Upper lobe of left lung (tissue), 6 donors: ENCODE results near the gene RYR3. TPM values are rescaled to one million over a fixed set of nuclear protein-coding genes. Genes with fewer than 3 reads are reported as not detected.

Source experiments
- ATAC-seq, 2 donors: fragments of 200-7000 bp; cut with Tn5 transposase; one replicate each; pipeline ENCODE4 v1.9.1; 2022; ENCODE audit warnings: mild to moderate bottlenecking in 2 of 2, moderate library complexity in 2 of 2; ENCODE audit not compliant: low FRiP score in 2 of 2
- DNase-seq, 2 donors: peaks; one replicate each; pipeline ENCODE4 v3.0.0-alpha.2; 2019 to 2020
- H3K27ac ChIP-seq, 4 donors: fragments of 200-600 bp; sonication (generic); one replicate each; pipeline ENCODE4 v1.5.1; 2016 to 2019
- H3K27me3 ChIP-seq, 4 donors: fragments of 200-600 bp; sonication (generic); one replicate each; pipeline ENCODE4 v1.5.1; 2017 to 2019
- H3K36me3 ChIP-seq, 4 donors: fragments of 200-600 bp; sonication (generic); one replicate each; pipeline ENCODE4 v1.5.1; 2016 to 2019
- H3K4me1 ChIP-seq, 4 donors: fragments of 200-600 bp; sonication (generic); one replicate each; pipeline ENCODE4 v1.5.1; 2018 to 2019
- H3K4me3 ChIP-seq, 4 donors: fragments of 200-600 bp; sonication (generic); one replicate each; pipeline ENCODE4 v1.5.1; 2017 to 2019; ENCODE audit warnings: mild to moderate bottlenecking in 2 of 4, moderate library complexity in 1 of 4
- H3K9me3 ChIP-seq, 4 donors: fragments of 200-600 bp; sonication (generic); one replicate each; pipeline ENCODE4 v1.5.1; 2018 to 2019
- EP300 ChIP-seq, 4 donors: sonication (generic); formaldehyde crosslinking; IDR thresholded peaks; one replicate each; pipeline ENCODE4 v1.5.1; 2017; ENCODE audit warnings: antibody characterized with exemption in 4 of 4, control low read depth in 2 of 4
- POLR2A ChIP-seq, 4 donors: fragments of 450-650 bp; IDR thresholded peaks; one replicate each; pipeline ENCODE4 v1.5.1; 2016 to 2017; ENCODE audit warnings: antibody characterized with exemption in 4 of 4, mild to moderate bottlenecking in 2 of 4
- POLR2AphosphoS5 ChIP-seq, 2 donors: sonication (generic); formaldehyde crosslinking; IDR thresholded peaks; one replicate each; pipeline ENCODE4 v1.5.1; 2017; ENCODE audit warnings: antibody characterized with exemption in 2 of 2
- WGBS, 2 donors: methylation state at CpG; one replicate each; pipeline ENCODE4 v1.1.5; 2017 to 2018; 5-methylcytosine and 5-hydroxymethylcytosine counted together
- total RNA-seq, 6 donors: library from RNA; depleted of rRNA in 4 of 6; stranded (reverse); fragments of >200 nt in 4 of 6; gene quantifications; one replicate each; pipeline versions ENCODE4 v1.1.0 to v1.2.1, GENCODE V29; 2016 to 2021
- TF ChIP-seq, protein P1 (sequence below), 6 experiments: fragments of 450-650 bp in 4 of 6; fragments of 200-600 bp in 2 of 6; sonication (generic) in 2 of 6; IDR thresholded peaks; one replicate each; pipeline ENCODE4 v1.5.1; 2016 to 2019; ENCODE audit warnings: antibody characterized with exemption in 6 of 6
- donor health status: DM: no; HTN: no; CAD: no; lungs with moderate emphysema.
- donor health status: DM: no; HTN: yes; CAD: no; lungs with severe emphysema.

Gene RYR3
- total RNA-seq, 6 donors from 2014 or later, result under 0.01 to 0.34 (median 0.15) TPM

DNA sequence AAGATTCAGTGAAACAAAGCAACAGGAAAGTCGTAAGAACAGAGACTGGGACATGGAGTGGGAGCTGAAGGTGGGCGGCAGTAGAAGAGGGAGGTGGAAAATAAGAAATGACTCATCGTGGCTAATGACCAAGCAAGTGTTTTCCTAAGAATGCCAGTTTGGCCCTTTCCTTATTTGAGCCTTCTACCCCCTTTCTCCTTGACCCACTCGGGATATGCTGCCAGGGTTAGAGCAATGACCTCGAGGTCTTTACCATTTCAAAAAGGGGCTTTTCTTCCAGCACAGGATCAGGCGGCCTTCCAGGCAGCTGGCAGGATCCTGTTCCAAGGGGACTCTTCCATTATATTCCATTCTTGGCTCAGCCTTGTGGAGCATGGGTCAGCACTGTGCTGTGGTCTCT is 241.1 kb downstream of the RYR3 start:
- Histone ChIP-seq H3K27me3 (no peaks in the 10 kb centered on the region), H3K9me3 (peaks cover 0 to 3% (median 0%) of the 10 kb centered on the region in 4 donors), H3K4me3 (no peak overlapping the region), H3K36me3 (no peaks in the 10 kb centered on the region), H3K27ac (no peak overlapping the region), H3K4me1 (no peaks in the 10 kb centered on the region)
- DNase-seq (no peak), ATAC-seq (no peak)
- WGBS, 2 donors, result 46 to 77% methylated on average over 6 of the region's 6 CpGs
- TF ChIP-seq EP300 (IDR thresholded peaks at IDR 0.05), result no peak
- TF ChIP-seq, protein P1, sequence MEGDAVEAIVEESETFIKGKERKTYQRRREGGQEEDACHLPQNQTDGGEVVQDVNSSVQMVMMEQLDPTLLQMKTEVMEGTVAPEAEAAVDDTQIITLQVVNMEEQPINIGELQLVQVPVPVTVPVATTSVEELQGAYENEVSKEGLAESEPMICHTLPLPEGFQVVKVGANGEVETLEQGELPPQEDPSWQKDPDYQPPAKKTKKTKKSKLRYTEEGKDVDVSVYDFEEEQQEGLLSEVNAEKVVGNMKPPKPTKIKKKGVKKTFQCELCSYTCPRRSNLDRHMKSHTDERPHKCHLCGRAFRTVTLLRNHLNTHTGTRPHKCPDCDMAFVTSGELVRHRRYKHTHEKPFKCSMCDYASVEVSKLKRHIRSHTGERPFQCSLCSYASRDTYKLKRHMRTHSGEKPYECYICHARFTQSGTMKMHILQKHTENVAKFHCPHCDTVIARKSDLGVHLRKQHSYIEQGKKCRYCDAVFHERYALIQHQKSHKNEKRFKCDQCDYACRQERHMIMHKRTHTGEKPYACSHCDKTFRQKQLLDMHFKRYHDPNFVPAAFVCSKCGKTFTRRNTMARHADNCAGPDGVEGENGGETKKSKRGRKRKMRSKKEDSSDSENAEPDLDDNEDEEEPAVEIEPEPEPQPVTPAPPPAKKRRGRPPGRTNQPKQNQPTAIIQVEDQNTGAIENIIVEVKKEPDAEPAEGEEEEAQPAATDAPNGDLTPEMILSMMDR (IDR thresholded peaks at IDR 0.05), result no peak
- no peak for TF ChIP-seq POLR2A (IDR thresholded peaks at IDR 0.05)
- TF ChIP-seq POLR2AphosphoS5 (IDR thresholded peaks at IDR 0.05), result no peak

DNA sequence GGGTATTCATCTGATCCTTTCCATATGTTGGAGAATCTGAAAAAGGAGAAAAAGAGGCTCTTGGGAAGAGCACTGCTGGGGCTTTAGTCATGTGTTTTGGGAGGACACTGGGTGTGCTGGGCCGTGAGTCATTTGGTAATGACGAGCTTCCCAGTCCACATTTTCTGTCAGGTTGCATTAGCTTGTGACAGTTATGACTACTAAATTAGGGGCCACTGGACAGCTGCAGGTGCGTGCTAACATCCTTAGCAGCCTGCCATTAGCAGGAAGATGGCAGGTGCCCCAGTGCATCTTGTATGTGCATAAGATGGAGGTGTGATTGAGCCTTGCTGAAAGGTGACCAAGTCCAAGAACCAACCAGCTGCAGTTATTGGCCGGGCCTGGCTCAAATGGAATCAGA is 242.4 kb downstream of the RYR3 start:
- no peak for TF ChIP-seq POLR2AphosphoS5 (IDR thresholded peaks at IDR 0.05)
- TF ChIP-seq POLR2A (IDR thresholded peaks at IDR 0.05), result no peak
- TF ChIP-seq, protein P1 (IDR thresholded peaks at IDR 0.05), result no peak
- no peak for TF ChIP-seq EP300 (IDR thresholded peaks at IDR 0.05)

DNA sequence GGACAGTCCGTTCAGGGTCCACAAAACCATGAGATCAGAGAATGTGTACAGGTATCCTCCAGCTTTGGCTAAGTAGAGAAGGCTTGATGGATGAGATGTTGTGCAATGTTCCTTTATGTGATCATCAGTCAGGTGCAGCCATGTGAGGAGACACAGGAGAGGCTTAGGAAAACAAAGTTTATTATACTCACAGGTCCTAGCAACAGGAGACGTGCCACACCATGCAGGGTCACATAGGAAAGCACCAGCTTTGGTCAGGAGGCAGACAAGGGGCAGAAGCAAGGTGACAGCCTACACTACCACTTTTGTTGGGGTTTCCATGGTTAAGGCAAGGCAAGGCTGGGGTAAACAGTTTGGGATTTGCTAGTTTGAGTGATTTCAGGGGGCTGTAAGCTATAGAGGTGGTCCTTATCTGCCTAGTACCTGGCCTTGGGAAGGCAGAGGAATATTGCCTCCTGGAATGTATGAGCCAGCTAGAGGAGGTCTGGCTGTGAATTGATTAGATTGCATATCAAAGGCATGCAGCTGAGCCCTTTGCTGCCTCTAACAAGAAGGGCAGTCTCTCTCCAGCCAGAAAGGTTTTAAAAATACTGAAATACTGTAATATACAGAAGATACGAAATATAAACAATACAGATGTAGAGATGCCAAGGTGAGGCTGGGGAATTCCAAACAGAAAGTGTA is 248.6 kb downstream of the RYR3 start:
- H3K4me1 ChIP-seq, result no peaks in the 10 kb centered on the region
- H3K27ac ChIP-seq, result no peak overlapping the region
- no peak for DNase-seq
- H3K27me3 ChIP-seq, result no peaks in the 10 kb centered on the region
- ATAC-seq, result no peak
- H3K4me3 ChIP-seq, result no peak overlapping the region
- no peak for TF ChIP-seq EP300 (IDR thresholded peaks at IDR 0.05)
- TF ChIP-seq, protein P1 (IDR thresholded peaks at IDR 0.05), result no peak
- no peak for TF ChIP-seq POLR2AphosphoS5 (IDR thresholded peaks at IDR 0.05)
- no peak for TF ChIP-seq POLR2A (IDR thresholded peaks at IDR 0.05)
- H3K36me3 ChIP-seq, result no peaks in the 10 kb centered on the region
- 46 to 73% methylated on average over 3 of the region's 3 CpGs for WGBS, 2 donors
- no peaks in the 10 kb centered on the region for H3K9me3 ChIP-seq

More for the DNA sequence above, 242.4 kb downstream of the RYR3 start:
- Histone ChIP-seq H3K36me3 (no peaks in the 10 kb centered on the region), H3K27ac (no peak overlapping the region), H3K9me3 (peaks cover 0 to 3% (median 0%) of the 10 kb centered on the region in 4 donors), H3K4me1 (no peaks in the 10 kb centered on the region), H3K4me3 (no peak overlapping the region), H3K27me3 (no peaks in the 10 kb centered on the region)
- DNase-seq, result no peak
- ATAC-seq, result no peak
- 85 to 86% methylated on average over 3 to 4 of the region's 4 CpGs for WGBS, 2 donors

DNA sequence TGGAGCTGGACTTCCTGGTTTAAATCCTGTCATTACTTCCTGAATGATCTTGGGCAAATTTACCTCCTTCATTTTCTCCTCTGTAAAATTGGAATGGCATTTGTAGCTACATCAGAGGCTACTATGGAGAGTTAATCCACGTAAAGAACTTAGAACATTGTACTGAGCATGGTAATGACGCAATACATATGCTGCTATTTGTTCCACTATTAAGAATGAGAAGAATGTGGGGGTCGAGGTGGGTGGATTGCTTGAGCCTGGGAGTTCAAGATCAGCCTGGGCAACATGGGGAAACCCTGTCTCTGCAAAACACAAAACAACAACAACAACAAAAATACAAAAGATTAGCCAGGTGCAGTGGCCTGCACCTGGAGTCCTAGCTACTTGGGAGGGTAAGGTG is 250.6 kb downstream of the RYR3 start:
- Histone ChIP-seq H3K4me1 (no peaks in the 10 kb centered on the region), H3K36me3 (no peaks in the 10 kb centered on the region), H3K27me3 (no peaks in the 10 kb centered on the region), H3K9me3 (no peaks in the 10 kb centered on the region), H3K4me3 (no peak overlapping the region), H3K27ac (no peak overlapping the region)
- WGBS, 2 donors, result 60 to 68% methylated on average over 3 of the region's 3 CpGs
- DNase-seq, result no peak
- no peak for ATAC-seq
- TF ChIP-seq, protein P1 (IDR thresholded peaks at IDR 0.05), result no peak
- TF ChIP-seq POLR2AphosphoS5 (IDR thresholded peaks at IDR 0.05) (no peak), POLR2A (IDR thresholded peaks at IDR 0.05) (no peak), EP300 (IDR thresholded peaks at IDR 0.05) (no peak)

DNA sequence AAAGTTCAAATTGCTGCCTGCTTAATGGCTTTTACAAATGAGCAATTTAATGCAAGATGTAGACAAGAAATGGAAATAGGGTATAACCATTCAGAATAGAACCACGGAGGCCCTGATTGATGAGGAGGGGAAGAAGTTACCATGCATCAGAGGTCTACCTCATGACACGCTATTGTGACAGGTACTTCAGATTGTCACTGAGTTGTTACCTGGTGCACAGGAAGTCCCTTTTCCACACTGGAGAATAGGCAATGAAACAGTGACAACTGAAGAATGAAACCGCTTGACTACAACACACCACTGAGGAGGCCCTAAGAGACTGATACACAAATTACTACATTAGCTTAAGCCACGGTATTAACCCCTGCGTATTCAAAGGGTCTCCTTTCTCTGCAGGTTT is 251.2 kb downstream of the RYR3 start:
- Histone ChIP-seq H3K9me3 (no peaks in the 10 kb centered on the region), H3K27ac (no peak overlapping the region), H3K4me3 (no peak overlapping the region), H3K4me1 (no peaks in the 10 kb centered on the region), H3K36me3 (no peaks in the 10 kb centered on the region), H3K27me3 (no peaks in the 10 kb centered on the region)
- TF ChIP-seq POLR2A (IDR thresholded peaks at IDR 0.05), result no peak
- TF ChIP-seq, protein P1 (IDR thresholded peaks at IDR 0.05), result no peak
- 88% methylated on average over 5 of the region's 5 CpGs for WGBS, 2 donors
- DNase-seq, result no peak
- no peak for ATAC-seq
